T-cell (primary cell): ENCODE results near the gene RTN4. TPM values are rescaled to one million over a fixed set of nuclear protein-coding genes. Genes with fewer than 3 reads are reported as not detected.

ENCODE experiments used
- ATAC-seq, 4 experiments: fragments of 200-7000 bp in 3 of 4; fragments of 150-1000 bp in 1 of 4; cut with Tn5 transposase; replicated peaks in 1 of 4; 1 replicate in 3 of 4; 2 replicates in 1 of 4; pipeline ENCODE4 v1.10.0; 2021; ENCODE audit warnings: moderate library complexity in 3 of 4, mild to moderate bottlenecking in 2 of 4, moderate number of reproducible peaks in 1 of 4
- CTCF ChIA-PET, 2 donors: fragments of 300-600 bp; sonication (Branson Sonifier 250); formaldehyde crosslinking; loops; one replicate each; lab custom pipeline; 2022; ENCODE audit warnings: antibody characterized with exemption in 2 of 2; lab: Charles Lee
- POLR2A ChIA-PET, 2 donors: fragments of 300-600 bp; sonication (Branson Sonifier 250); formaldehyde crosslinking; loops; one replicate each; lab custom pipeline; 2022; ENCODE audit warnings: antibody characterized with exemption in 2 of 2; lab: Charles Lee
- DNase-seq, 35 experiments: peaks; one replicate each; pipeline versions ENCODE4 v3.0.0 to v3.0.0-alpha.2; 2013 to 2023
- H3K27ac ChIP-seq: one replicate; pipeline ENCODE4 v1.5.1; 2013; ENCODE audit warnings: low read length
- H3K27me3 ChIP-seq, 2 experiments: replicated peaks in 1 of 2; 1 replicate in 1 of 2; 2 replicates in 1 of 2; pipeline versions ENCODE4 v1.6.1 to v1.7.0; 2013; ENCODE audit warnings: low read length in 1 of 2, mixed read lengths in 1 of 2; ENCODE audit not compliant: control insufficient read depth in 2 of 2, insufficient read depth in 2 of 2; ENCODE audit errors: extremely low read depth in 1 of 2
- H3K36me3 ChIP-seq, 2 donors: 1 replicate in 1 of 2; 2 replicates in 1 of 2; pipeline versions ENCODE4 v1.6.1 to v1.7.0; 2013; ENCODE audit warnings: low read length in 1 of 2; ENCODE audit not compliant: control insufficient read depth in 2 of 2, insufficient read depth in 1 of 2; ENCODE audit errors: extremely low read depth in 1 of 2
- H3K4me1 ChIP-seq, 2 experiments: 1 replicate in 1 of 2; 2 replicates in 1 of 2; pipeline versions ENCODE4 v1.6.1 to v1.7.0; 2013; ENCODE audit warnings: low read length in 2 of 2, mixed read lengths in 1 of 2; ENCODE audit not compliant: insufficient read depth in 2 of 2, control insufficient read depth in 1 of 2; ENCODE audit errors: extremely low read depth in 1 of 2
- H3K4me3 ChIP-seq, 2 donors: 1 replicate in 1 of 2; 2 replicates in 1 of 2; pipeline versions ENCODE4 v1.5.1 to v1.7.0; 2013; ENCODE audit warnings: mild to moderate bottlenecking in 2 of 2, low read length in 1 of 2, moderate library complexity in 1 of 2; ENCODE audit not compliant: control insufficient read depth in 1 of 2; ENCODE audit errors: extremely low read depth in 1 of 2
- H3K9me3 ChIP-seq: 2 replicates; pipeline ENCODE4 v1.7.0; 2013
- H3K27ac Mint-ChIP-seq, 2 donors: one replicate each; pipeline ENCODE4 v1.8.0; 2020 to 2021; ENCODE audit warnings: mild to moderate bottlenecking in 2 of 2, mixed read lengths in 2 of 2
- H3K27me3 Mint-ChIP-seq, 2 donors: one replicate each; pipeline ENCODE4 v1.8.0; 2021 to 2022; ENCODE audit warnings: mixed read lengths in 2 of 2
- H3K36me3 Mint-ChIP-seq: one replicate; pipeline ENCODE4 v1.8.0; 2021; ENCODE audit warnings: mixed read lengths
- H3K4me1 Mint-ChIP-seq, 3 donors: one replicate each; pipeline ENCODE4 v1.8.0; 2020 to 2022; ENCODE audit warnings: mixed read lengths in 3 of 3, mild to moderate bottlenecking in 1 of 3
- H3K4me3 Mint-ChIP-seq, 3 donors: one replicate each; pipeline ENCODE4 v1.8.0; 2020 to 2022; ENCODE audit warnings: mild to moderate bottlenecking in 3 of 3, mixed read lengths in 3 of 3, moderate library complexity in 3 of 3
- H3K9me3 Mint-ChIP-seq, 3 donors: one replicate each; pipeline ENCODE4 v1.8.0; 2020 to 2022; ENCODE audit warnings: mixed read lengths in 3 of 3
- WGBS: methylation state at CpG from one replicate; pipeline ENCODE4 v1.1.5; 2013; ENCODE audit warnings: missing lambda C conversion rate; ENCODE audit not compliant: insufficient coverage; 5-methylcytosine and 5-hydroxymethylcytosine counted together
- total RNA-seq, 35 experiments: library from RNA in 6 of 35; stranded (reverse) in 6 of 35; fragments of 120-200 nt in 1 of 35; gene quantifications; one replicate each; pipeline versions ENCODE4 v1.2.1 to v1.2.4 and lab custom pipeline; 2013 to 2026

RTN4 gene
- total RNA-seq, 5 donors from 2014 or later (not counting 1 experiment from before 2014, with no cell fraction given): 66.3 to 77.1 (median 75.4) TPM

DNA sequence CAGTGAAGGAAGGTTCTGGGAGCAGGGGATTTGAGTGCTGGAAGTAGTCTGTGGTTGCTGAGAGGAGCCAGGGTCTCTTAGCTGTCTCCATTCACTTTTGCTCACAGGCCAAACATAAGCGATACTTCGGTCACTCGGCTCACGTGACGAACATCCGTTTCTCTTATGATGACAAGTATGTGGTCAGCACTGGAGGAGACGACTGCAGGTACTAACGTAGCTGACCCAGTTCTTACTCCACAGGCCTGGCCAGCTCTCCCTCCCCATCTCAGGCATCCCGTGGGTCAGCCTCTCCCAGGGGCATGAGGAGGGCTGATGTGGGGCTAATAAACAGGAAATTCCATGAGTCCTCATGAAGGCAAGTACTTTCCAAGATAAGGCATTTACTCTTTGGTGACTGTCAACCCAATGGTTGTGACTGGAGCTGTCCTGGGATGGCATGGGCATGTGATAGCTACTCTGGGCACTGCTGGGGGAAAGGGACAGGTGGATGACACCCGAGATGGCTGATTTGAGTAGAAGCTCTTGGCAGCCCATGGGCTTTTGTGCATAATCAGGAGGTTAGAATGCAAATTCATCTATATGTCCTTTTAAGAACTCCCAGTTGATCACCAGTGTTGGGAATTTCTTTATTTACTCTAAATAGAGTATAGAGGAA lies 81.6 kb downstream of the RTN4 start:
- ATAC-seq (no peak), DNase-seq (no peak)
- no peaks in the 10 kb centered on the region for H3K27me3 ChIP-seq
- H3K4me3 Mint-ChIP-seq: no peak overlapping the region
- H3K36me3 ChIP-seq: peaks cover 5 to 24% of the 10 kb centered on the region in 2 donors
- no peak overlapping the region for H3K27ac Mint-ChIP-seq
- H3K4me1 Mint-ChIP-seq: peaks cover 32 to 38% (median 34%) of the 10 kb centered on the region in 3 donors
- H3K36me3 Mint-ChIP-seq: peaks cover 53% of the 10 kb centered on the region
- no CpG with 5 or more reads among the region's 10 CpGs for WGBS
- CTCF ChIA-PET: no interaction called here
- no peak overlapping the region for H3K27ac ChIP-seq
- POLR2A ChIA-PET: interaction anchor here in 1 of 2 donors (0.5 kb wide), 1 partner anchor 8 kb away, joined by 3 read pairs; no protein-coding TSS in a partner anchor
- H3K9me3 ChIP-seq: no peaks in the 10 kb centered on the region
- no peak overlapping the region for H3K4me3 ChIP-seq
- H3K4me1 ChIP-seq: peaks cover 2 to 25% of the 10 kb centered on the region in 2 experiments
- peaks cover 2 to 8% (median 6%) of the 10 kb centered on the region in 3 donors for H3K9me3 Mint-ChIP-seq
- no peaks in the 10 kb centered on the region for H3K27me3 Mint-ChIP-seq

DNA sequence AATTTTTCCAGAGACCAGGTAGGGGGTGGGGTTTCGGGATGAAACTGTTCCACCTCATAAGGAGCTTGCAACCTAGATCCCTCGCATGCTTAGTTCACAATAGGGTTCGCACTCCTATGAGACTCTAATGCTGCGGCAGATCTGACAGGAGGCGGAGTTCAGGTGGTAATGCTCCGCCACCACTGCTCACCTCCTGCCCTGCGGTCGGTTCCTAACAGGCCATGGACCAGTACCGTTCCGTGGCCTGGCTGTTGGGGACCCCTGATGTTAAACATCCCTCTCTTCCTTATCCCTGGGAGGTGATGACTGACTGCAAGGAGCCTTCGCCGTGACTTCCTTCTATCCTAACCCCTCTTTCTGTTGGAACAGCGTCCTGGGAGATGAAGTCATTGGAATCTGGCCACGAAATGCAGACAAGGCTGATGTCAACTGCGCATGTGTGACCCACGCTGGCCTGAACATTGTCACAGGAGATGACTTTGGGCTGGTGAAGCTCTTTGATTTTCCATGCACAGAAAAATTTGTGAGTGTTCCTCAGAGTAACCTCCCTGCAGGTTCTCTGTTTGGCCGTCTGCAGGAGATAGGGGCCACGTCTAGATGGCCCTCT lies 82.4 kb downstream of the RTN4 start:
- Histone ChIP-seq H3K36me3 (peaks cover 5 to 19% of the 10 kb centered on the region in 2 donors), H3K27me3 (no peaks in the 10 kb centered on the region), H3K27ac (no peak overlapping the region), H3K4me1 (peaks cover 2 to 25% of the 10 kb centered on the region in 2 experiments), H3K9me3 (no peaks in the 10 kb centered on the region), H3K4me3 (no peak overlapping the region)
- no peak overlapping the region for H3K4me3 Mint-ChIP-seq
- H3K4me1 Mint-ChIP-seq: peaks cover 27 to 42% (median 34%) of the 10 kb centered on the region in 3 donors
- ChIA-PET CTCF (no interaction called here), POLR2A (no interaction called here)
- peaks cover 45% of the 10 kb centered on the region for H3K36me3 Mint-ChIP-seq
- no peaks in the 10 kb centered on the region for H3K27me3 Mint-ChIP-seq
- DNase-seq: no peak
- WGBS: 97% methylated on average over 16 of the region's 18 CpGs
- peak overlapping the region in 1 of 2 donors; percentile 53 for H3K27ac Mint-ChIP-seq
- peaks cover 2 to 8% (median 6%) of the 10 kb centered on the region in 3 donors for H3K9me3 Mint-ChIP-seq
- no peak for ATAC-seq

DNA sequence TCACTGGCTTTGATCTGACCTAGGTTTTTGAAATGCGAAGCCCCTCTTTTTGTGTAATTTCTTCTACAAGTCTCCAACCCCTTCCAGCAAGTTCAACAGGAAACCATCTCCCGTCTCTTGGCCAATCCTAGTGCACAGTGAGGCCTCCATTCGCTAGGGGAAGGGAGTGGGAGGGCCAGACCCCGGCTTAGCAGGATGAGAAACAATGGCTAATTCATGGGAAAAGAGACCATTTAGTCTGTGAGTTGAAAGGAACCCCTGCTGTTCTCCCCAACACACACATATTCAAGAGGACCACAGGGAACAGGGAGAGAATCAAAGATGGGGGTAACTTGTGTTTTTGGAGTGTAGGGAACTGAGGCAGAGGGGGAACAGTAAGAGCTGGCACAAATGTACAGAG lies 83.0 kb downstream of the RTN4 start:
- Histone ChIP-seq H3K4me1 (peaks cover 2 to 25% of the 10 kb centered on the region in 2 experiments), H3K9me3 (no peaks in the 10 kb centered on the region), H3K27ac (no peak overlapping the region), H3K4me3 (no peak overlapping the region), H3K36me3 (peaks cover 5 to 13% of the 10 kb centered on the region in 2 donors), H3K27me3 (no peaks in the 10 kb centered on the region)
- ATAC-seq (no peak), DNase-seq (no peak)
- Mint-ChIP-seq H3K36me3 (peaks cover 41% of the 10 kb centered on the region), H3K27me3 (no peaks in the 10 kb centered on the region), H3K4me3 (no peak overlapping the region), H3K27ac (peak overlapping the region in 1 of 2 donors; percentile 29), H3K4me1 (peaks cover 27 to 42% (median 34%) of the 10 kb centered on the region in 3 donors), H3K9me3 (peaks cover 2 to 8% (median 6%) of the 10 kb centered on the region in 3 donors)
- POLR2A ChIA-PET: no interaction called here
- CTCF ChIA-PET: no interaction called here
- no CpG with 5 or more reads among the region's 4 CpGs for WGBS

DNA sequence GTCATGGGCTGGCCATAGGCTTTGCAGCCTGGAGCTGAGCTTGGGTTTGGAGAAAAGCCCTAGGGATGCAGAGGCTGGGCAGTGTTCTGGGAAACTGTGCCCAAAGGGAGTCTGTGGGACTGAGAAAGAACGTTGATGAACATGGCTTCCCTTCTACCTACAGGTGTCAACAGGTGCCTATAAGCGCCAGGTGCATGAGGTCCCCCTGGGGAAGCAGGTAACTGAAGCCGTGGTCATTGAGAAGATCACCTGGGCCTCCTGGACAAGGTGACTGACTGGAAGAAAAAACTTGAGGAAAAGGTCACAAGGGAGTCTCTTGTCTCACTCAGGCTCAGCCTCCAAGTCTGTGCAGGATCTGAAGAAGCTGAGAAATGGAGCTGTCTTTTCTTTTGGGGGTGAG lies 83.4 kb downstream of the RTN4 start:
- no peaks in the 10 kb centered on the region for H3K27me3 Mint-ChIP-seq
- ChIA-PET POLR2A (no interaction called here), CTCF (interaction anchor here in 1 of 2 donors (1.0 kb wide), 1 partner anchor 103 kb away, joined by 7 read pairs; no protein-coding TSS in a partner anchor)
- H3K27ac Mint-ChIP-seq: peak overlapping the region; percentile 60 to 69
- H3K36me3 Mint-ChIP-seq: peaks cover 41% of the 10 kb centered on the region
- no peak overlapping the region for H3K4me3 ChIP-seq
- H3K27ac ChIP-seq: no peak overlapping the region
- no peaks in the 10 kb centered on the region for H3K27me3 ChIP-seq
- peaks cover 27 to 42% (median 34%) of the 10 kb centered on the region in 3 donors for H3K4me1 Mint-ChIP-seq
- H3K36me3 ChIP-seq: peaks cover 5 to 12% of the 10 kb centered on the region in 2 donors
- WGBS: 80% methylated on average over 3 of the region's 3 CpGs
- H3K9me3 ChIP-seq: no peaks in the 10 kb centered on the region
- ATAC-seq: no peak
- no peak overlapping the region for H3K4me3 Mint-ChIP-seq
- peaks cover 2 to 8% (median 6%) of the 10 kb centered on the region in 3 donors for H3K9me3 Mint-ChIP-seq
- peaks cover 2 to 25% of the 10 kb centered on the region in 2 experiments for H3K4me1 ChIP-seq
- no peak for DNase-seq

DNA sequence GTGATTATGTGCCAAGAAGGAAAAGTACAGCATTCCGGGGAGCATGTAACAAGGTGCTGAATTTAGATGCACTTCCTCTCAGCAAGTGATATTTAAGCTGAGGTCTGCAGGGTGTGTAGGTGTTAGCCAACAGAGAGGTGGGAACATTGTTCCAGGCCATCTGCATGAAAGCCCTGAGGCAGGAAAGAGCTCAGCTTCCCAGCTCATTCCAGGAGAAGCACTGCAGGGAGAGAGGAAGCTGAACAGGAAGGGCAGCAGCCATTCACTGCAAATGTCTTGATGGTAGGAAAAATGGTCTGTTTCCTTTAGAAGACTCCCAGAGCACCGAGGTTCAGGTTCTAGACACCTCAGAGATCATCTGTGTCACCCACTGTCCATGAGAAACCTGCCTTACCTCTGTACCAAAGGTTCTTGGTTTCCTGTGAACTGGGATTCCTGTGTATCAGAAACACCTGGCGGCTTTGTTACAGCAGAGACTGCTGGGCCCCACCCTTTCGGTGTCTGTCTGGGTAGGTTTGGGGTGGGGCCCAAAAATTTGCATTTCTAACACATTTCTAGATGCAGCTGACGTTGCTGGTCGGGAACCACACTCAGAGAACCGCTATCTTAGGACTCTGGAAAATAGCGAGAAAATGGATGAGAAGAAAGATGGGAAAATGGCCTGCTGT lies 84.0 kb downstream of the RTN4 start:
- POLR2A ChIA-PET: interaction anchor here (0.5 to 0.7 kb wide), 2 partner anchors 48 to 228 kb away, joined by 3 to 4 read pairs; no protein-coding TSS in a partner anchor
- DNase-seq: no peak
- Mint-ChIP-seq H3K9me3 (peaks cover 2 to 8% (median 6%) of the 10 kb centered on the region in 3 donors), H3K36me3 (peaks cover 36% of the 10 kb centered on the region), H3K4me3 (no peak overlapping the region), H3K27me3 (no peaks in the 10 kb centered on the region), H3K4me1 (peaks cover 27 to 42% (median 34%) of the 10 kb centered on the region in 3 donors), H3K27ac (peak overlapping the region; percentile 60 to 69)
- Histone ChIP-seq H3K27me3 (no peaks in the 10 kb centered on the region), H3K27ac (no peak overlapping the region), H3K36me3 (peaks cover 5 to 9% of the 10 kb centered on the region in 2 donors), H3K4me3 (no peak overlapping the region), H3K9me3 (no peaks in the 10 kb centered on the region), H3K4me1 (peaks cover 2 to 25% of the 10 kb centered on the region in 2 experiments)
- CTCF ChIA-PET: interaction anchor here in 1 of 2 donors (1.0 kb wide), 1 partner anchor 104 kb away, joined by 7 read pairs; no protein-coding TSS in a partner anchor
- 64% methylated on average over 5 of the region's 8 CpGs for WGBS
- ATAC-seq: peak; percentile 16 to 46 (median 34)

DNA sequence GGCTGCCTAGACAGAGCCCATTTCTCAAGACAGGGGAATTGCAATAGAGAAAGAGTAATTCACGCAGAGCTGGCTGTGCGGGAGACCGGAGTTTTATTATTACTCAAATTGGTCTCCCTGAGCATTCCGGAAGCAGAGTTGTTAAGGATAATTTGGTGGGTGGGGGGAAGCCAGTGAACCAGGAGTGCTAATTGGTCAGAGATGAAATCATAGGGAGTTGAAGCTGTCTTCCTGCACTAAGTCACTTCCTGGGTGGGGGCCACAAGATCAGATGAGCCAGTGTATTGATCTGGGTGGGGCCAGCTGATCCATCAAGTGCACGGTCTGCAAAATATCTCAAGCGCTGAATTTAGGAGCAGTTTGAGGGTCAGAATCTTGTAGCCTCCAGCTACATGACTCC lies 84.8 kb downstream of the RTN4 start:
- DNase-seq (no peak), ATAC-seq (no peak)
- Histone ChIP-seq H3K27ac (no peak overlapping the region), H3K4me3 (no peak overlapping the region), H3K27me3 (no peaks in the 10 kb centered on the region), H3K4me1 (peaks cover 2 to 25% of the 10 kb centered on the region in 2 experiments), H3K36me3 (peaks cover under 1 to 5% of the 10 kb centered on the region in 2 donors), H3K9me3 (no peaks in the 10 kb centered on the region)
- Mint-ChIP-seq H3K27ac (peak overlapping the region; percentile 82 to 84), H3K36me3 (peaks cover 33% of the 10 kb centered on the region), H3K4me1 (peaks cover 27 to 42% (median 34%) of the 10 kb centered on the region in 3 donors), H3K4me3 (peak overlapping the region in 1 of 3 donors; percentile 52), H3K9me3 (peaks cover 2 to 8% (median 6%) of the 10 kb centered on the region in 3 donors), H3K27me3 (no peaks in the 10 kb centered on the region)
- WGBS: 95% methylated on average over 2 of the region's 6 CpGs
- POLR2A ChIA-PET: no interaction called here
- CTCF ChIA-PET: no interaction called here
